PC-9 (cell line): ENCODE data around the gene MANBA. TPM values are rescaled to one million over a fixed set of nuclear protein-coding genes. Genes with fewer than 3 reads are reported as not detected.

ENCODE experiments used
- BruUV-seq: library from RNA; stranded (reverse); fragments of 400-500 nt; replicated peaks from 2 replicates; lab custom pipeline; 2021; lab: Mats Ljungman, UMichigan
- CTCF ChIA-PET: fragments of 300-600 bp; sonication (Branson Sonifier 250); formaldehyde crosslinking; loops from one replicate; lab custom pipeline; 2022; ENCODE audit warnings: antibody characterized with exemption; lab: Charles Lee
- POLR2A ChIA-PET: fragments of 300-600 bp; sonication (Branson Sonifier 250); formaldehyde crosslinking; loops from one replicate; lab custom pipeline; 2022; ENCODE audit warnings: antibody characterized with exemption; ENCODE audit not compliant: unreplicated experiment; lab: Charles Lee
- DNase-seq, 2 experiments: peaks; one replicate each; pipeline versions ENCODE4 v3.0.0 to v3.0.0-alpha.2; 2015 to 2022; ENCODE audit warnings: mixed read lengths in 1 of 2
- H2AFZ ChIP-seq: fragments of 200-600 bp; sonication (generic); 2 replicates; pipeline ENCODE4 v1.8.1; 2017; ENCODE audit warnings: antibody characterized with exemption
- H3F3A ChIP-seq: fragments of 200-600 bp; sonication (generic); 2 replicates; pipeline ENCODE4 v1.8.1; 2017; ENCODE audit warnings: antibody characterized with exemption, mild to moderate bottlenecking, low read depth; ENCODE audit not compliant: insufficient read depth
- H3K27ac ChIP-seq: fragments of 200-600 bp; sonication (generic); 2 replicates; pipeline ENCODE4 v1.6.1; 2016; ENCODE audit warnings: mixed run types
- H3K27me3 ChIP-seq: fragments of 200-600 bp; sonication (generic); 2 replicates; pipeline ENCODE4 v1.6.1; 2016; ENCODE audit warnings: low read depth, mixed run types; ENCODE audit not compliant: insufficient read depth
- H3K36me3 ChIP-seq: fragments of 200-600 bp; sonication (generic); 2 replicates; pipeline ENCODE4 v1.6.1; 2016; ENCODE audit warnings: low read depth, mixed run types
- H3K4me1 ChIP-seq: fragments of 200-600 bp; sonication (generic); replicated peaks from 2 replicates; pipeline ENCODE4 v1.6.1; 2016; ENCODE audit warnings: mixed run types; ENCODE audit not compliant: insufficient read depth
- H3K4me2 ChIP-seq: fragments of 200-600 bp; sonication (generic); 2 replicates; pipeline ENCODE4 v1.6.1; 2017; ENCODE audit warnings: mixed run types
- H3K4me3 ChIP-seq: fragments of 200-600 bp; sonication (generic); 2 replicates; pipeline ENCODE4 v1.6.1; 2016; ENCODE audit warnings: mixed run types
- H3K79me2 ChIP-seq: fragments of 200-600 bp; sonication (generic); 2 replicates; pipeline ENCODE4 v1.6.1; 2017; ENCODE audit warnings: low read depth, mixed run types
- H3K9me2 ChIP-seq: fragments of 200-600 bp; sonication (generic); 2 replicates; pipeline ENCODE4 v1.8.1; 2017; ENCODE audit warnings: mild to moderate bottlenecking; ENCODE audit not compliant: insufficient read depth
- H3K9me3 ChIP-seq: fragments of 200-600 bp; sonication (generic); 2 replicates; pipeline ENCODE4 v1.8.1; 2016; ENCODE audit warnings: low read depth; ENCODE audit not compliant: insufficient read depth
- H4K20me1 ChIP-seq: fragments of 200-600 bp; sonication (generic); 2 replicates; pipeline ENCODE4 v1.8.1; 2017; ENCODE audit not compliant: insufficient read depth
- CTCF ChIP-seq: fragments of 200-600 bp; sonication (generic); conservative IDR thresholded peaks from 2 replicates; pipeline ENCODE4 v1.6.1; 2017; ENCODE audit warnings: mixed run types, antibody characterized with exemption, mild to moderate bottlenecking, moderate library complexity
- EZH2 ChIP-seq: fragments of 200-600 bp; sonication (generic); IDR thresholded peaks from 2 replicates; pipeline ENCODE4 v1.8.0; 2017; ENCODE audit warnings: antibody characterized with exemption, low read depth
- intact Hi-C: fragments of 100-400 bp; cut with micrococcal nuclease; formaldehyde crosslinking; loops from one replicate; pipeline ENCODE4 v1.10.0; 2022; ENCODE audit not compliant: unreplicated experiment
- total RNA-seq: library from RNA; stranded (reverse); gene quantifications from 2 replicates; pipeline ENCODE4 v1.2.3, GENCODE V29; 2021

Gene MANBA
- total RNA-seq, 1 experiment from 2014 or later, result 11.8 TPM

- no TSS peak for BruUV-seq
- H3K4me1 ChIP-seq, result peaks cover 27% of the 10 kb centered on the region
- H3K36me3 ChIP-seq, result no peaks in the 10 kb centered on the region; the same call in 1 of the 2 replicates
- ChIA-PET CTCF (no interaction called here), POLR2A (no interaction called here)
- peaks cover 2% of the 10 kb centered on the region; the same call in 1 of the 2 replicates for H3F3A ChIP-seq
- H2AFZ ChIP-seq, result no peak overlapping the region
- no peak for DNase-seq
- no peaks in the 10 kb centered on the region for H3K9me3 ChIP-seq
- H3K9me2 ChIP-seq, result no peaks in the 10 kb centered on the region
- no peaks in the 10 kb centered on the region for H4K20me1 ChIP-seq
- H3K27me3 ChIP-seq, result no peaks in the 10 kb centered on the region
- no peaks in the 10 kb centered on the region for H3K79me2 ChIP-seq
- H3K4me2 ChIP-seq, result peak overlapping the region; percentile 57
- peak overlapping the region; percentile 68 for H3K27ac ChIP-seq
- H3K4me3 ChIP-seq, result no peak overlapping the region
- TF ChIP-seq CTCF (no peak), EZH2 (no peak)
- intact Hi-C loops, result no loop called here
Measured at GRCh38 chr4:102687982-102688433, 72.8 kb downstream of the MANBA start.

DNA sequence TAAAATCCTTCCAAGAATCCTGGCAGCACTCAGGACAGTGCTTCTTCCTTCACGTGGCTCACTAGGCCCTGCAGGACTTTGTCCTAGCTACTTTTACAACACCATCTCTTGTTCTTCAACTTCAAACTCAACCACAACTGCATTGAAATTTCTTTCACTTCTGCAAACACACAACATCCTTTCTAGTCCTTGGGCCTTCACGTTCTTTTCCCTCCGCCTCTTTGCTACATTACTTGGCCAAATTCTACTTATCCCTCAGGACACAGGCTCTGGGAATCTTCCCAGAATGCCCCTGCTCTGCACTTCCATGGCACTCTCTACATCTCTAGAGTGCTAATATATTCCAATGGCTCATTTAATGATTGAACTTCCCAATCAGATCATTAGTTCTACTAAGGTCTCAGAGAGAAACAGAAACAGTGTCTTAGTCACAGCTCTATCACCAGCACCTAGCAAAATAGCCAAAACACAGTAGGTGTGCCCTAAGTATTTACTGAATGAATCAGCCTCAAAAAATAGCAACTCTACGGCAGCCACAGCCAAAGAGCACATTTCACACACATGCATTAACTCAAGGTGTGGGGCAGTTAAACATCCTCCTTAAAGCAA lies 73.3 kb downstream of the MANBA start:
- Histone ChIP-seq H3K9me3 (no peaks in the 10 kb centered on the region), H4K20me1 (no peaks in the 10 kb centered on the region), H3K79me2 (no peaks in the 10 kb centered on the region), H3K4me3 (no peak overlapping the region), H3K4me1 (peaks cover 23% of the 10 kb centered on the region), H3F3A (no peaks in the 10 kb centered on the region; the same call in 1 of the 2 replicates), H3K4me2 (peak overlapping the region; percentile 57), H3K9me2 (no peaks in the 10 kb centered on the region), H3K36me3 (no peaks in the 10 kb centered on the region; the same call in 1 of the 2 replicates), H3K27me3 (no peaks in the 10 kb centered on the region), H3K27ac (peak overlapping the region; percentile 68), H2AFZ (no peak overlapping the region)
- POLR2A ChIA-PET, result no interaction called here
- peak; percentile 6 to 84 for DNase-seq
- intact Hi-C loops, result no loop called here
- BruUV-seq, result no TSS peak
- TF ChIP-seq EZH2 (no peak), CTCF (no peak)
- CTCF ChIA-PET, result no interaction called here

- BruUV-seq, result no TSS peak
- Histone ChIP-seq H4K20me1 (no peaks in the 10 kb centered on the region), H3K27ac (no peak overlapping the region), H3K4me2 (no peak overlapping the region), H3K36me3 (no peaks in the 10 kb centered on the region; the same call in 1 of the 2 replicates), H3K9me3 (no peaks in the 10 kb centered on the region), H3K27me3 (no peaks in the 10 kb centered on the region), H2AFZ (no peak overlapping the region), H3F3A (no peaks in the 10 kb centered on the region; the same call in 1 of the 2 replicates), H3K4me1 (peaks cover 25% of the 10 kb centered on the region), H3K9me2 (no peaks in the 10 kb centered on the region), H3K79me2 (no peaks in the 10 kb centered on the region), H3K4me3 (no peak overlapping the region)
- TF ChIP-seq CTCF (no peak), EZH2 (no peak)
- intact Hi-C loops, result no loop called here
- no peak for DNase-seq
- POLR2A ChIA-PET, result no interaction called here
- CTCF ChIA-PET, result no interaction called here
Measured at GRCh38 chr4:102685768-102686167, 75.0 kb downstream of the MANBA start.
